Stimulated activated CD8-positive, alpha-beta memory T cell treated with anti-CD3 and anti-CD28 coated beads, Interleukin-15, amount 100 ng/mL, for 24 hours (primary cell): Measurements from ENCODE around the gene IFI35.
"Not testable (repeated sequence)": the region's sequence is repeated elsewhere in the genome, so short reads cannot be mapped to it uniquely, and the experiment has no call there.

Experiments used
- DNase-seq: peaks from one replicate; pipeline ENCODE4 v3.0.0-alpha.2; 2020; ENCODE audit warnings: low read depth

Gene IFI35

GRCh38 chr17:42997984-42998938, 8.3 kb upstream of the IFI35 start, which contains the start of gene RPL27:
Gene RPL27, plus strand, starts transcription at chr17:42998419. Its CDS starts 332 bp downstream, at chr17:42998751.
- DNase-seq, result peak; percentile 86

- DNase-seq, result no peak
Observed at GRCh38 chr17:42999003-42999525, 7.5 kb upstream of the IFI35 start.

GRCh38 chr17:43000894-43001293, 5.7 kb upstream of the IFI35 start:
- not testable (repeated sequence) for DNase-seq

GRCh38 chr17:43003542-43004172, 2.9 kb upstream of the IFI35 start:
- DNase-seq, result no peak

- DNase-seq, result no peak
Observed at GRCh38 chr17:43010667-43011308, 4.2 kb downstream of the IFI35 start.

GRCh38 chr17:43011728-43012472, 5.3 kb downstream of the IFI35 start:
- no peak for DNase-seq

- DNase-seq, result no peak
Observed at GRCh38 chr17:43013296-43013695, 6.7 kb downstream of the IFI35 start.

- DNase-seq, result no peak
Observed at GRCh38 chr17:43014020-43014648, 7.5 kb downstream of the IFI35 start.

- no peak for DNase-seq
Observed at GRCh38 chr17:43014649-43015542, 8.3 kb downstream of the IFI35 start.

GRCh38 chr17:43015579-43015978, 9.0 kb downstream of the IFI35 start:
- no peak for DNase-seq

- DNase-seq, result no peak
Observed at GRCh38 chr17:43016216-43016615, 9.6 kb downstream of the IFI35 start.

- DNase-seq, result no peak
Observed at GRCh38 chr17:43018008-43018853, 11.6 kb downstream of the IFI35 start.

GRCh38 chr17:43018932-43019331, 12.3 kb downstream of the IFI35 start:
- no peak for DNase-seq

- DNase-seq, result no peak
Observed at GRCh38 chr17:43019418-43019817, 12.8 kb downstream of the IFI35 start.

- no peak for DNase-seq
Observed at GRCh38 chr17:43020030-43020621, 13.5 kb downstream of the IFI35 start.

- no peak for DNase-seq
Observed at GRCh38 chr17:43020789-43021740, 14.5 kb downstream of the IFI35 start.

GRCh38 chr17:43021741-43022512, 15.3 kb downstream of the IFI35 start, which contains the start of gene VAT1:
Gene VAT1, minus strand, starts transcription at chr17:43022385. Its CDS starts 63 bp downstream, at chr17:43022322.
- DNase-seq, result peak; percentile 47
